Right lobe of liver (tissue), 4 donors: ENCODE measurements around the gene SPSB3.

ENCODE experiments used
- CTCF ChIP-seq, 4 donors: fragments of 200-600 bp in 3 of 4; fragments of 450-650 bp in 1 of 4; IDR thresholded peaks; one replicate each; pipeline versions ENCODE4 v1.5.1 to v1.8.0; 2016 to 2022; ENCODE audit warnings: antibody characterized with exemption in 4 of 4, mild to moderate bottlenecking in 2 of 4
- POLR2A ChIP-seq: fragments of 450-650 bp; IDR thresholded peaks from one replicate; pipeline ENCODE4 v1.6.1; 2017; ENCODE audit warnings: antibody characterized with exemption, mild to moderate bottlenecking
- donor health status: DM: no; HTN: no; CAD: no.
- donor health status: DM: no; HTN: no; CAD: no.
- donor health status: DM: no; HTN: yes; CAD: no.

GRCh38 chr16:1745181-1745899, 37.0 kb downstream of the SPSB3 start:
- TF ChIP-seq CTCF (IDR thresholded peaks at IDR 0.05): no peak
- TF ChIP-seq POLR2A: no peak
